ENCODE measurements around the gene NBR1.
"Not testable (repeated sequence)": the region's sequence is repeated elsewhere in the genome, so short reads cannot be mapped to it uniquely, and the experiment has no call there.

NBR1 gene

DNA sequence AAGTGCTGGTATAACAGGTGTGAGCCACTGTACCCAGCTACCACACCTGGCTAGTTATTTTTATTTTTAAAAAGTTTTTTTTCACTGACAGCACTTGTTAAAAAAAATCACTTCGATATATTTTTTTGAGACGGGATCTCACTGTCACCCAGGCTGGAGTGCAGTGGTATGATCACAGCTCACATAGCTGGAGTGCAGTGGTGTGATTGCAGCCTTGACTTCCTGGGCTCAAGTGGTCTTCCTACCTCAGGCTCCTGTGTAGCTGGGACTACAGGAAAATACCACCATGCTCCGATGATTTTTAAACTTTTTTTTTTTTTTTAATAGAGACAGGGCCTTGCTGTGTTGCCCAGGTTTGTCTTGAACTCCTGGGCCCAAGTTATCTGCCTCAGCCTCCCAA lies 12.9 kb downstream of the NBR1 start:
- Mint-ChIP-seq H3K4me1 (no peaks in the 10 kb centered on the region), H3K9me3 (no peaks in the 10 kb centered on the region), H3K27me3 (no peaks in the 10 kb centered on the region), H3K4me3 (no peak overlapping the region), H3K27ac (no peak overlapping the region)
- ATAC-seq (no peak), DNase-seq (no peak)

GRCh38 chr17:43186656-43187055 lies 15.6 kb downstream of the NBR1 start:
- DNase-seq, H3K27ac Mint-ChIP-seq, H3K4me1 Mint-ChIP-seq, H3K27me3 Mint-ChIP-seq, ATAC-seq, H3K4me3 Mint-ChIP-seq, H3K9me3 Mint-ChIP-seq: not testable (repeated sequence)

GRCh38 chr17:43193251-43193650 lies 22.2 kb downstream of the NBR1 start:
- H3K4me1 Mint-ChIP-seq: no peaks in the 10 kb centered on the region
- no peak for ATAC-seq

GRCh38 chr17:43199633-43200032 lies 28.6 kb downstream of the NBR1 start:
- peak overlapping the region; percentile 72 to 78 for H3K27ac Mint-ChIP-seq
- no peak for ATAC-seq
- DNase-seq: no peak
- no peaks in the 10 kb centered on the region for H3K27me3 Mint-ChIP-seq
- peaks cover 11% of the 10 kb centered on the region for H3K4me1 Mint-ChIP-seq
- peak overlapping the region; percentile 13 to 37 for H3K4me3 Mint-ChIP-seq
- H3K9me3 Mint-ChIP-seq: no peaks in the 10 kb centered on the region

More at GRCh38 chr17:43193251-43193650, 22.2 kb downstream of the NBR1 start:
- no peak for DNase-seq
- no peak overlapping the region for H3K4me3 Mint-ChIP-seq
- no peaks in the 10 kb centered on the region for H3K27me3 Mint-ChIP-seq
- no peaks in the 10 kb centered on the region for H3K9me3 Mint-ChIP-seq
- no peak overlapping the region for H3K27ac Mint-ChIP-seq

DNA sequence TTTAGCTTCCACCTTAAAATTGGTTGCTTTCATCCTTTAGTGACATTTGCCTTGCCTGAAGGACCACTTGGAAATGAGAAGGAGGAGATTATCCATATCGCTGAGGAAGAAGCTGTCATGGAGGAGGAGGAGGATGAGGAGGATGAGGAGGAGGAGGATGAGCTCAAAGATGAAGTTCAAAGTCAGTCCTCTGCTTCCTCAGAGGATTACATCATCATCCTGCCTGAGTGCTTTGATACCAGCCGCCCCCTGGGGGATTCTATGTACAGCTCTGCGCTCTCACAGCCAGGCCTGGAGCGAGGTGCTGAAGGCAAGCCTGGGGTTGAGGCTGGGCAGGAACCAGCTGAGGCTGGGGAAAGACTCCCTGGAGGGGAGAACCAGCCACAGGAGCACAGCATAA lies 29.1 kb downstream of the NBR1 start:
- H3K27me3 Mint-ChIP-seq: no peaks in the 10 kb centered on the region
- ATAC-seq (peak; percentile 60), DNase-seq (no peak)
- H3K9me3 Mint-ChIP-seq: no peaks in the 10 kb centered on the region
- peaks cover 11% of the 10 kb centered on the region for H3K4me1 Mint-ChIP-seq
- peak overlapping the region; percentile 72 to 78 for H3K27ac Mint-ChIP-seq
- no peak overlapping the region for H3K4me3 Mint-ChIP-seq

GRCh38 chr17:43203013-43203412 lies 32.0 kb downstream of the NBR1 start:
- H3K4me1 Mint-ChIP-seq: peaks cover 11% of the 10 kb centered on the region
- H3K27me3 Mint-ChIP-seq, H3K4me3 Mint-ChIP-seq, ATAC-seq, DNase-seq, H3K9me3 Mint-ChIP-seq, H3K27ac Mint-ChIP-seq: not testable (repeated sequence)

- Mint-ChIP-seq H3K9me3 (no peaks in the 10 kb centered on the region), H3K4me3 (peak overlapping the region; percentile 95 to 99), H3K27me3 (no peaks in the 10 kb centered on the region), H3K27ac (peak overlapping the region; percentile 48 to 95), H3K4me1 (peaks cover 32% of the 10 kb centered on the region)
- no peak for ATAC-seq
- no peak for DNase-seq
Measured at GRCh38 chr17:43210576-43210975, 39.6 kb downstream of the NBR1 start.

GRCh38 chr17:43211123-43211479 lies 40.1 kb downstream of the NBR1 start:
- Mint-ChIP-seq H3K4me1 (peaks cover 37% of the 10 kb centered on the region), H3K27me3 (no peaks in the 10 kb centered on the region), H3K4me3 (peak overlapping the region; percentile 95 to 99), H3K9me3 (no peaks in the 10 kb centered on the region), H3K27ac (peak overlapping the region; percentile 48 to 95)
- ATAC-seq: no peak
- DNase-seq: no peak

GRCh38 chr17:43211480-43212402 lies 40.7 kb downstream of the NBR1 start, which contains the start of gene TMEM106A:
Gene TMEM106A, plus strand, starts transcription at chr17:43211875. Its CDS starts 1,167 bp downstream, at chr17:43213042.
- no peaks in the 10 kb centered on the region for H3K27me3 Mint-ChIP-seq
- H3K27ac Mint-ChIP-seq: peak within 1 kb of the TSS; percentile 89 to 95
- no peaks in the 10 kb centered on the region for H3K9me3 Mint-ChIP-seq
- DNase-seq: peak; percentile 68 to 76
- H3K4me1 Mint-ChIP-seq: peaks cover 44% of the 10 kb centered on the region
- ATAC-seq: peak; percentile 94
- peak within 1 kb of the TSS; percentile 95 to 99 for H3K4me3 Mint-ChIP-seq

DNA sequence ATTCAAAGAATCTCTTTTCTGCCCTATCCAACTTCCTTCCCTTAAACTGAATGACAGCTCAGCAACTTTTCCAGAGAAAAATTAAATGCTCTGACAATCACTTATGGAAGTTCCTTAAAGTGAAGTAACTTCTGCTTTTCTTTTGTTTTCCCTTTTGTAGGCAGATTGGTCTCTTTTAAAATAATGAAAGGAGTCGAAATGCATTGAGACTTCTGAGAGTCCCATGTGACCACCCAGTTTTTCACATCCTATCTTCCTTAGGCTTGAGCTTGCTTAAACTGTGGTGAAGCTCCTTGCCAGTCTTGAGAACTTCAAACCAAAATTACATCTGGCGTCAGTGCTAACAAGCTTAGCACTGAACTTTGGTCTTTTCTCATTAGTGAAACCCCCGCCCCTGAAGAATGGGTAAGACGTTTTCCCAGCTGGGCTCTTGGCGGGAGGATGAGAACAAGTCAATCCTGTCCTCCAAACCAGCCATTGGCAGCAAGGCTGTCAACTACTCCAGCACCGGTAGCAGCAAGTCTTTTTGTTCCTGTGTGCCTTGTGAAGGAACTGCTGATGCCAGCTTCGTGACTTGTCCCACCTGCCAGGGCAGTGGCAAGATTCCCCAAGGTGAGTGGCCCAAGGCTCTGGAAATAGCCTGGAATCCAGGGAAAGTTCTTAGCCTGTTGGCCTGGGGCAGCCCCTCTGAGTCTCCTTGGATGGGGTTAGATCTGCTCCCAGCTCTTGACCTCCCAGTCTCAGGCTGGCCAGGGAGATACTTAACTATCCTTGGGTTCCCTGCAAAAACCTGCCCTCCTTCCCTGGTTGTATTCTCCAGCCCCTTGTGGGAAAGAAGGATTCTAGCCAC lies 41.9 kb downstream of the NBR1 start:
- H3K9me3 Mint-ChIP-seq: no peaks in the 10 kb centered on the region
- H3K27me3 Mint-ChIP-seq: no peaks in the 10 kb centered on the region
- peak overlapping the region; percentile 95 to 99 for H3K4me3 Mint-ChIP-seq
- no peak for ATAC-seq
- H3K4me1 Mint-ChIP-seq: peaks cover 55% of the 10 kb centered on the region
- no peak for DNase-seq
- H3K27ac Mint-ChIP-seq: peak overlapping the region; percentile 89 to 95

- H3K27ac Mint-ChIP-seq: no peak overlapping the region
- no peak for DNase-seq
- peak overlapping the region; percentile 95 to 99 for H3K4me3 Mint-ChIP-seq
Measured at GRCh38 chr17:43213545-43213944, 42.5 kb downstream of the NBR1 start.

GRCh38 chr17:43215341-43215740 lies 44.3 kb downstream of the NBR1 start:
- ATAC-seq: no peak
- Mint-ChIP-seq H3K9me3 (no peaks in the 10 kb centered on the region), H3K4me3 (no peak overlapping the region), H3K27me3 (no peaks in the 10 kb centered on the region), H3K27ac (no peak overlapping the region), H3K4me1 (peaks cover 70% of the 10 kb centered on the region)
- DNase-seq: no peak

More at GRCh38 chr17:43213545-43213944, 42.5 kb downstream of the NBR1 start:
- peaks cover 62% of the 10 kb centered on the region for H3K4me1 Mint-ChIP-seq
- no peak for ATAC-seq
- H3K27me3 Mint-ChIP-seq: no peaks in the 10 kb centered on the region
- no peaks in the 10 kb centered on the region for H3K9me3 Mint-ChIP-seq

DNA sequence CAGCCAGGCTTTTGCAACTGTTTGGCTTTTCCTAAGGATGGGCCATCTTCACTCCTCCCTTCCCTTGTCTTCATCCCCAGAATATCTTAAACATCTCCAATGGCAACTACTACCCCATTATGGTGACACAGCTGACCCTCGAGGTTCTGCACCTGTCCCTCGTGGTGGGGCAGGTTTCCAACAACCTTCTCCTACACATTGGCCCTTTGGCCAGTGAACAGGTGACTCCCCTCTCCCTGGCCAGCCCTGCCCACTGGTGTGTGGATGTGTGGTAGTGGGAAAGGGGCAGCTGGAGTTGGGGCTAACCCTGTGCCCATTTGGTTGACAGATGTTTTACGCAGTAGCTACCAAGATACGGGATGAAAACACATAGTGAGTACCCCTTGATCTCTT lies 45.4 kb downstream of the NBR1 start:
- Mint-ChIP-seq H3K27me3 (no peaks in the 10 kb centered on the region), H3K27ac (no peak overlapping the region), H3K4me1 (peaks cover 68% of the 10 kb centered on the region), H3K9me3 (no peaks in the 10 kb centered on the region), H3K4me3 (peak overlapping the region in 1 of 2 donors; percentile 47)
- no peak for DNase-seq
- ATAC-seq: no peak

DNA sequence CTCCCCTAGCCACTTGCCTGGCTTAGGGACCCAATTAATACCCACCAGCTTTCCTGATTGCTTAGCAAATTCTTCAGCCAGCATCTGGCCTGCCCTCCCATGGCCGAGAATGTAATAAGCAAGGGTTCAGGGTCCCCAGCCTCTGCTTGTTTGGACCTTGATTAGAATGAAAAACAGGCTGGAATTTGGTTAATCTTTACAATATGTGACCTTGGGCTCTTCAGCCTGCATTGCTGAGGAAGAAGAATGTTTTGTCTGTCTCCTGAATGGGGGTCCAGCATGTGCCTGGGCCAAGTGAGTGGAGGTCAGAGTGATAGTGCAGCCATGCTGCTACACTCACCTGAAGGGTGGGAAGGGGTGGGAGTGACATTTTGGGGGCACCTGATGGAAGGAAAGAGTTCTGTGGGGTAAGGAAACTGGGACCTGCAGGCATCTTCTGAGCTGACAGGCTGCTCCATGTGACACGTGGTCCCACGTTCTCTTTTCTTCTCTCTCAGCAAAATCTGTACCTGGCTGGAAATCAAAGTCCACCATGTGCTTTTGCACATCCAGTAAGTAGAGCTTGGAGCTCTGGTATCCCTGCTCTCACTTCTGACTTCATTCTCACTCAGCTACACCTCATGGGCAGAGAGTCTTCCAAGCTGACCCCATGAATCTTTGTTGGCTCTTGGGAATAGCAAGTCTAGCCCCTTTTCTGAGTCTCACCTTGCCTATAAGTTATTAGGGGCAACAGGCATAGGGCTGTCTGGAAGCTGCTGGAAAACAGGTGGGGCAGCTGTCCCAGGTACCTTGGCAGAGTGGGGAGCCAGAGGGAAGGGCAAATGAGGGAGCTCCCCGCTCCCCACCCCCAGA lies 46.0 kb downstream of the NBR1 start:
- ATAC-seq (no peak), DNase-seq (no peak)
- Mint-ChIP-seq H3K4me1 (peaks cover 70% of the 10 kb centered on the region), H3K27ac (peak overlapping the region; percentile 91 to 96), H3K4me3 (peak overlapping the region in 1 of 2 donors; percentile 74), H3K9me3 (no peaks in the 10 kb centered on the region), H3K27me3 (no peaks in the 10 kb centered on the region)

DNA sequence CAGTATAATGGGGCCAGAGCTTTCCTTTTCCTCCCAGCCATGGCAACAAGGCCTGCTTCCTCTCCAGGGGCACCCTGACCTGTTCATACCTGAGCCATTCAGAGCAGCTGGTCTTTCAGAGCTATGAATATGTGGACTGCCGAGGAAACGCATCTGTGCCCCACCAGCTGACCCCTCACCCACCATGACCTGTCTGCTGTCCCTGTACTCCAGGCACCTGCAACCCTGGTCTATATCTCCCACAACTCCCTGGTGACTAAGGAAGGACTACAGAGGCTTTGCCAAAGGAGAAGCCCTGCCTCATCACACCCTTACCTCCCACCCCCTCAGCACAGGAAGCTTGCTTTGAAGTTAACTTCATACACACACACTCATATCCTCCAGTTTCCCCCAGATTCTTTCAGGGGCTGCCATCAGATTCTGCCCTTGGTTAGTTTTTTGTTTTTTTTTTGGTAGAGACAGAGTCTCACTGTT lies 46.6 kb downstream of the NBR1 start:
- DNase-seq (peak; percentile 17 to 32), ATAC-seq (peak; percentile 89)
- peak overlapping the region; percentile 91 to 96 for H3K27ac Mint-ChIP-seq
- no peaks in the 10 kb centered on the region for H3K27me3 Mint-ChIP-seq
- peaks cover 63% of the 10 kb centered on the region for H3K4me1 Mint-ChIP-seq
- H3K4me3 Mint-ChIP-seq: peak overlapping the region; percentile 51 to 74
- H3K9me3 Mint-ChIP-seq: no peaks in the 10 kb centered on the region
